PC-3 (cell line): ENCODE measurements around the gene CEACAM3. TPM values are rescaled to one million over a fixed set of nuclear protein-coding genes. Genes with fewer than 3 reads are reported as not detected.

ENCODE experiments used
- ATAC-seq: fragments of 200-7000 bp; cut with Tn5 transposase; 2 replicates; pipeline ENCODE4 v1.9.1; 2020; ENCODE audit warnings: mild to moderate bottlenecking, moderate library complexity
- BruUV-seq: library from RNA; stranded (reverse); fragments of 400-500 nt; replicated peaks from 2 replicates; lab custom pipeline; 2021; lab: Mats Ljungman, UMichigan
- CTCF ChIA-PET: fragments of 300-600 bp; sonication (Branson Sonifier 250); formaldehyde crosslinking; loops from one replicate; lab custom pipeline; 2022; ENCODE audit warnings: antibody characterized with exemption; lab: Charles Lee
- POLR2A ChIA-PET: fragments of 300-600 bp; sonication (Branson Sonifier 250); formaldehyde crosslinking; loops from one replicate; lab custom pipeline; 2022; ENCODE audit warnings: antibody characterized with exemption; ENCODE audit not compliant: unreplicated experiment; lab: Charles Lee
- DNase-seq: peaks from one replicate; pipeline ENCODE4 v3.0.0-alpha.2; 2015
- H2AFZ ChIP-seq: fragments of 300-600 bp; sonication (generic); 2 replicates; pipeline ENCODE4 v1.6.0; 2016; ENCODE audit warnings: antibody characterized with exemption, low read length
- H3F3A ChIP-seq: fragments of 300-600 bp; sonication (generic); one replicate; pipeline ENCODE4 v1.6.0; 2017; ENCODE audit warnings: antibody characterized with exemption, low read length, control low read depth, mild to moderate bottlenecking; ENCODE audit not compliant: unreplicated experiment
- H3K27ac ChIP-seq: fragments of 300-600 bp; sonication (generic); 2 replicates; pipeline ENCODE4 v1.5.1; 2016; ENCODE audit warnings: mild to moderate bottlenecking, low read length
- H3K27me3 ChIP-seq: fragments of 300-600 bp; sonication (generic); 2 replicates; pipeline ENCODE4 v1.6.1; 2016; ENCODE audit warnings: low read length, mixed read lengths
- H3K36me3 ChIP-seq: fragments of 300-600 bp; sonication (generic); 2 replicates; pipeline ENCODE4 v1.6.1; 2016; ENCODE audit warnings: low read depth, mixed run types, low read length, mixed read lengths
- H3K4me1 ChIP-seq: fragments of 300-600 bp; sonication (generic); 2 replicates; pipeline ENCODE4 v1.5.1; 2016; ENCODE audit warnings: low read length; ENCODE audit not compliant: insufficient read depth
- H3K4me2 ChIP-seq: fragments of 300-600 bp; sonication (generic); 2 replicates; pipeline ENCODE4 v1.6.0; 2016; ENCODE audit warnings: low read length
- H3K4me3 ChIP-seq: fragments of 300-600 bp; sonication (generic); 2 replicates; pipeline ENCODE4 v1.5.1; 2016; ENCODE audit warnings: mild to moderate bottlenecking, low read length, mixed read lengths
- H3K79me2 ChIP-seq: fragments of 300-600 bp; sonication (generic); 2 replicates; pipeline ENCODE4 v1.6.1; 2017; ENCODE audit warnings: low read length, mixed read lengths
- H3K9ac ChIP-seq: fragments of 300-600 bp; sonication (generic); 2 replicates; pipeline ENCODE4 v1.6.0; 2016; ENCODE audit warnings: mild to moderate bottlenecking, low read length
- H3K9me2 ChIP-seq: fragments of 300-600 bp; sonication (generic); replicated peaks from 2 replicates; pipeline ENCODE4 v1.6.1; 2016; ENCODE audit warnings: mixed run types, low read length, mixed read lengths
- H3K9me3 ChIP-seq: fragments of 300-600 bp; sonication (generic); 2 replicates; pipeline ENCODE4 v1.6.1; 2016; ENCODE audit warnings: low read length, mixed read lengths
- H4K20me1 ChIP-seq: fragments of 300-600 bp; sonication (generic); 2 replicates; pipeline ENCODE4 v1.6.1; 2016; ENCODE audit warnings: low read length, mixed read lengths
- EZH2 ChIP-seq: fragments of 300-600 bp; sonication (generic); IDR thresholded peaks from one replicate; pipeline ENCODE4 v1.6.1; 2017; ENCODE audit warnings: antibody characterized with exemption, mild to moderate bottlenecking, low read length; ENCODE audit not compliant: unreplicated experiment
- EZH2phosphoT487 ChIP-seq: fragments of 300-600 bp; sonication (generic); IDR thresholded peaks from 2 replicates; pipeline ENCODE4 v1.6.1; 2018; ENCODE audit warnings: mild to moderate bottlenecking, antibody characterized with exemption, low read length, borderline replicate concordance
- intact Hi-C: fragments of 100-400 bp; cut with micrococcal nuclease; formaldehyde crosslinking; loops from 2 replicates; pipeline ENCODE4 v1.9.0; 2023
- total RNA-seq: library from RNA; depleted of rRNA; stranded (reverse); fragments of >200 nt; gene quantifications from 2 replicates; pipeline ENCODE4 v1.2.3, GENCODE V29; 2014
- TF ChIP-seq, protein P1 (sequence below): fragments of 300-600 bp; sonication (generic); conservative IDR thresholded peaks from 2 replicates; pipeline ENCODE4 v1.5.1; 2017; ENCODE audit warnings: antibody characterized with exemption, low read depth, mild to moderate bottlenecking, low read length

Gene CEACAM3
- total RNA-seq, 1 experiment from 2014 or later, result not detected

DNA sequence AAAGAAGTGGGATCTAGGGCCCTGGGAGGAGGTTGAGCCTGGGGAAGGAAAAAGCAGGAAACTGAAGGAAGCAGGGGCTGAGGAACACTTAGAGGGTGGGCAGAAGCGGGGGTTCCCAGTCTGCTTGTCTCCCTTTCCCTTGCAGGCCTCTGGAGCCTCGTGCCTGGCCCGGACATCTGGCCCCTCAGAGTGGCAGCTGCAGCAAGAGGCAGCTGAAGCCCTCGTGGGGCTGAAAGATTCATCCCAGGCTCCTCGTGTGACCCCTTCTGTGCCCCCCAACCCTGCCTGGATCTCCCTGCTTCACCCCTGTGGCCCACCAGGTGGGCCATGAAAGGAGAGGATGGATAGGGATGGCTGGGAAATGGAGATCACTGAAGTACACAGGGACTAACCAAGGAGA is 54.0 kb downstream of the CEACAM3 start:
- Histone ChIP-seq H3K9me3 (no peaks in the 10 kb centered on the region), H3K4me2 (no peak overlapping the region), H3K4me3 (no peak overlapping the region), H4K20me1 (no peaks in the 10 kb centered on the region), H3K4me1 (no peaks in the 10 kb centered on the region), H3K9ac (no peak overlapping the region), H3K27me3 (peaks cover 33% of the 10 kb centered on the region), H3K36me3 (no peaks in the 10 kb centered on the region), H3K9me2 (no peaks in the 10 kb centered on the region), H3F3A (no peaks in the 10 kb centered on the region), H2AFZ (no peak overlapping the region), H3K27ac (no peak overlapping the region), H3K79me2 (no peaks in the 10 kb centered on the region)
- no peak for ATAC-seq
- DNase-seq, result no peak
- ChIA-PET CTCF (no interaction called here), POLR2A (no interaction called here)
- intact Hi-C loops, result no loop called here
- TF ChIP-seq, protein P1, sequence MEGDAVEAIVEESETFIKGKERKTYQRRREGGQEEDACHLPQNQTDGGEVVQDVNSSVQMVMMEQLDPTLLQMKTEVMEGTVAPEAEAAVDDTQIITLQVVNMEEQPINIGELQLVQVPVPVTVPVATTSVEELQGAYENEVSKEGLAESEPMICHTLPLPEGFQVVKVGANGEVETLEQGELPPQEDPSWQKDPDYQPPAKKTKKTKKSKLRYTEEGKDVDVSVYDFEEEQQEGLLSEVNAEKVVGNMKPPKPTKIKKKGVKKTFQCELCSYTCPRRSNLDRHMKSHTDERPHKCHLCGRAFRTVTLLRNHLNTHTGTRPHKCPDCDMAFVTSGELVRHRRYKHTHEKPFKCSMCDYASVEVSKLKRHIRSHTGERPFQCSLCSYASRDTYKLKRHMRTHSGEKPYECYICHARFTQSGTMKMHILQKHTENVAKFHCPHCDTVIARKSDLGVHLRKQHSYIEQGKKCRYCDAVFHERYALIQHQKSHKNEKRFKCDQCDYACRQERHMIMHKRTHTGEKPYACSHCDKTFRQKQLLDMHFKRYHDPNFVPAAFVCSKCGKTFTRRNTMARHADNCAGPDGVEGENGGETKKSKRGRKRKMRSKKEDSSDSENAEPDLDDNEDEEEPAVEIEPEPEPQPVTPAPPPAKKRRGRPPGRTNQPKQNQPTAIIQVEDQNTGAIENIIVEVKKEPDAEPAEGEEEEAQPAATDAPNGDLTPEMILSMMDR, result no peak
- TF ChIP-seq EZH2phosphoT487 (no peak), EZH2 (no peak)
- no TSS peak for BruUV-seq

DNA sequence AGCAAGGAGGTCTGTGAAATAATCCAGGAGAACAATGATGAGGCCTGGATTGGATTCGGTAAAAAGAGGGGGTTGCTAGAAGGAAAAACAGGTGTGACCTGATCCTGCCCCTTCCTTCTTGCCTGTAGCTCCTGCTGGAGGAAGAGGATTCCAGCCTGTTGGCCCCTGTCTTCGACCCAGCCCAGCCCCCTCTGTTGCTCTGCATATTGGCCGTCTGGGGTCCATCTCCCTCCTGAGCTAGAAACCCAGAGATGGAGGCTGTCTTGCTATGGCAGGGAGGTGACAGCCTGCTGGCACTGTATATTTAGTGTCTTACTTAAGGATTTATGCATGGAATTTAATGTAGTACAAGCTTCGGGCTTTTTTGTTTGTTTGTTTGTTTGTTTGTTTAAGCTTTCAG is 55.1 kb downstream of the CEACAM3 start:
- Histone ChIP-seq H3K9me2 (no peaks in the 10 kb centered on the region), H3K36me3 (no peaks in the 10 kb centered on the region), H3K79me2 (no peaks in the 10 kb centered on the region), H3K4me3 (no peak overlapping the region), H3K4me2 (no peak overlapping the region), H2AFZ (no peak overlapping the region), H3F3A (no peaks in the 10 kb centered on the region), H3K27me3 (peaks cover 33% of the 10 kb centered on the region), H4K20me1 (no peaks in the 10 kb centered on the region), H3K9ac (no peak overlapping the region), H3K9me3 (no peaks in the 10 kb centered on the region), H3K4me1 (no peaks in the 10 kb centered on the region), H3K27ac (no peak overlapping the region)
- DNase-seq (no peak), ATAC-seq (no peak)
- ChIA-PET CTCF (no interaction called here), POLR2A (no interaction called here)
- TF ChIP-seq, protein P1, result no peak
- TF ChIP-seq EZH2phosphoT487 (no peak), EZH2 (no peak)
- intact Hi-C loops, result no loop called here
- BruUV-seq, result no TSS peak

DNA sequence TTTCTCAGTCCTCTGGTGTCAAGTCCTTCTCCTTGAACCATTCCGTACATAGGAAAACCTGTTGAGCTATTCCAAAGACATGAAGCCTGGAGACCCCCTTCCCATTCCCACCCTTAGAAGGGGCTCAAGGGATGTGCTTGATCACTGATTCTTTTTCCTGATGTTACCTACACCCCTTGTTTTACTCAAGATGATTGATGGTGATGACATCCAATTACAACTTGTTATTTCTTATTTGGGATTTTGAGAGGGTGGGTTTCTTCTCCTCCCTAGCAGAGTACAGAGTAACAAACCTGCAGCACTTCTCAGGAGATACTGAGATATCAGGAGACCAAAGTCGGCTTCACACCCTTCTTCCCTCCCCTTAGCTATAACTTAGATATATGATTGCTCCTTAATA is 57.0 kb downstream of the CEACAM3 start:
- H3K4me3 ChIP-seq, result no peak overlapping the region
- no peaks in the 10 kb centered on the region for H3K9me2 ChIP-seq
- no peaks in the 10 kb centered on the region for H3K9me3 ChIP-seq
- no peaks in the 10 kb centered on the region for H3K36me3 ChIP-seq
- peaks cover 33% of the 10 kb centered on the region for H3K27me3 ChIP-seq
- H2AFZ ChIP-seq, result no peak overlapping the region
- no TSS peak for BruUV-seq
- no peak overlapping the region for H3K4me2 ChIP-seq
- intact Hi-C loops, result no loop called here
- no peaks in the 10 kb centered on the region for H4K20me1 ChIP-seq
- CTCF ChIA-PET, result no interaction called here
- no peaks in the 10 kb centered on the region for H3K79me2 ChIP-seq
- no peaks in the 10 kb centered on the region for H3F3A ChIP-seq
- no peaks in the 10 kb centered on the region for H3K4me1 ChIP-seq
- POLR2A ChIA-PET, result no interaction called here
- no peak for DNase-seq
- H3K9ac ChIP-seq, result no peak overlapping the region
- no peak for ATAC-seq
- no peak overlapping the region for H3K27ac ChIP-seq
- no peak for TF ChIP-seq EZH2phosphoT487
- TF ChIP-seq, protein P1, result no peak
- no peak for TF ChIP-seq EZH2
